Uterus (tissue), 2 donors: Measurements from ENCODE around the gene SESTD1.

Experiments used
- POLR2A ChIP-seq, 2 donors: fragments of 450-650 bp; IDR thresholded peaks; one replicate each; pipeline ENCODE4 v1.6.1; 2016; ENCODE audit warnings: antibody characterized with exemption in 2 of 2, mild to moderate bottlenecking in 1 of 2, moderate library complexity in 1 of 2
- TF ChIP-seq, protein P1 (sequence below), 4 experiments: fragments of 200-600 bp in 2 of 4; fragments of 450-650 bp in 2 of 4; sonication (generic) in 2 of 4; IDR thresholded peaks; one replicate each; pipeline ENCODE4 v1.5.1; 2016 to 2019; ENCODE audit warnings: antibody characterized with exemption in 4 of 4, mild to moderate bottlenecking in 2 of 4, moderate library complexity in 1 of 4

GRCh38 chr2:179233083-179233490, 31.5 kb downstream of the SESTD1 start:
- TF ChIP-seq POLR2A (IDR thresholded peaks at IDR 0.05) = no peak
- TF ChIP-seq, protein P1, sequence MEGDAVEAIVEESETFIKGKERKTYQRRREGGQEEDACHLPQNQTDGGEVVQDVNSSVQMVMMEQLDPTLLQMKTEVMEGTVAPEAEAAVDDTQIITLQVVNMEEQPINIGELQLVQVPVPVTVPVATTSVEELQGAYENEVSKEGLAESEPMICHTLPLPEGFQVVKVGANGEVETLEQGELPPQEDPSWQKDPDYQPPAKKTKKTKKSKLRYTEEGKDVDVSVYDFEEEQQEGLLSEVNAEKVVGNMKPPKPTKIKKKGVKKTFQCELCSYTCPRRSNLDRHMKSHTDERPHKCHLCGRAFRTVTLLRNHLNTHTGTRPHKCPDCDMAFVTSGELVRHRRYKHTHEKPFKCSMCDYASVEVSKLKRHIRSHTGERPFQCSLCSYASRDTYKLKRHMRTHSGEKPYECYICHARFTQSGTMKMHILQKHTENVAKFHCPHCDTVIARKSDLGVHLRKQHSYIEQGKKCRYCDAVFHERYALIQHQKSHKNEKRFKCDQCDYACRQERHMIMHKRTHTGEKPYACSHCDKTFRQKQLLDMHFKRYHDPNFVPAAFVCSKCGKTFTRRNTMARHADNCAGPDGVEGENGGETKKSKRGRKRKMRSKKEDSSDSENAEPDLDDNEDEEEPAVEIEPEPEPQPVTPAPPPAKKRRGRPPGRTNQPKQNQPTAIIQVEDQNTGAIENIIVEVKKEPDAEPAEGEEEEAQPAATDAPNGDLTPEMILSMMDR (IDR thresholded peaks at IDR 0.05) = no peak
